T-cell (primary cell): Measurements from ENCODE around the gene TLE7. TPM values are rescaled to one million over a fixed set of nuclear protein-coding genes. Genes with fewer than 3 reads are reported as not detected.
A peak's percentile ranks its signal among the peaks of the same experiment; 100 is the strongest.

Source experiments
- ATAC-seq, 4 experiments: fragments of 200-7000 bp in 3 of 4; fragments of 150-1000 bp in 1 of 4; cut with Tn5 transposase; replicated peaks in 1 of 4; 1 replicate in 3 of 4; 2 replicates in 1 of 4; pipeline ENCODE4 v1.10.0; 2021; ENCODE audit warnings: moderate library complexity in 3 of 4, mild to moderate bottlenecking in 2 of 4, moderate number of reproducible peaks in 1 of 4
- CTCF ChIA-PET, 2 donors: fragments of 300-600 bp; sonication (Branson Sonifier 250); formaldehyde crosslinking; loops; one replicate each; lab custom pipeline; 2022; ENCODE audit warnings: antibody characterized with exemption in 2 of 2; lab: Charles Lee
- POLR2A ChIA-PET, 2 donors: fragments of 300-600 bp; sonication (Branson Sonifier 250); formaldehyde crosslinking; loops; one replicate each; lab custom pipeline; 2022; ENCODE audit warnings: antibody characterized with exemption in 2 of 2; lab: Charles Lee
- DNase-seq, 35 experiments: peaks; one replicate each; pipeline versions ENCODE4 v3.0.0 to v3.0.0-alpha.2; 2013 to 2023
- H3K27ac ChIP-seq: one replicate; pipeline ENCODE4 v1.5.1; 2013; ENCODE audit warnings: low read length
- H3K27me3 ChIP-seq, 2 experiments: replicated peaks in 1 of 2; 1 replicate in 1 of 2; 2 replicates in 1 of 2; pipeline versions ENCODE4 v1.6.1 to v1.7.0; 2013; ENCODE audit warnings: low read length in 1 of 2, mixed read lengths in 1 of 2; ENCODE audit not compliant: control insufficient read depth in 2 of 2, insufficient read depth in 2 of 2; ENCODE audit errors: extremely low read depth in 1 of 2
- H3K36me3 ChIP-seq, 2 donors: 1 replicate in 1 of 2; 2 replicates in 1 of 2; pipeline versions ENCODE4 v1.6.1 to v1.7.0; 2013; ENCODE audit warnings: low read length in 1 of 2; ENCODE audit not compliant: control insufficient read depth in 2 of 2, insufficient read depth in 1 of 2; ENCODE audit errors: extremely low read depth in 1 of 2
- H3K4me1 ChIP-seq, 2 experiments: 1 replicate in 1 of 2; 2 replicates in 1 of 2; pipeline versions ENCODE4 v1.6.1 to v1.7.0; 2013; ENCODE audit warnings: low read length in 2 of 2, mixed read lengths in 1 of 2; ENCODE audit not compliant: insufficient read depth in 2 of 2, control insufficient read depth in 1 of 2; ENCODE audit errors: extremely low read depth in 1 of 2
- H3K4me3 ChIP-seq, 2 donors: 1 replicate in 1 of 2; 2 replicates in 1 of 2; pipeline versions ENCODE4 v1.5.1 to v1.7.0; 2013; ENCODE audit warnings: mild to moderate bottlenecking in 2 of 2, low read length in 1 of 2, moderate library complexity in 1 of 2; ENCODE audit not compliant: control insufficient read depth in 1 of 2; ENCODE audit errors: extremely low read depth in 1 of 2
- H3K9me3 ChIP-seq: 2 replicates; pipeline ENCODE4 v1.7.0; 2013
- H3K27ac Mint-ChIP-seq, 2 donors: one replicate each; pipeline ENCODE4 v1.8.0; 2020 to 2021; ENCODE audit warnings: mild to moderate bottlenecking in 2 of 2, mixed read lengths in 2 of 2
- H3K27me3 Mint-ChIP-seq, 2 donors: one replicate each; pipeline ENCODE4 v1.8.0; 2021 to 2022; ENCODE audit warnings: mixed read lengths in 2 of 2
- H3K36me3 Mint-ChIP-seq: one replicate; pipeline ENCODE4 v1.8.0; 2021; ENCODE audit warnings: mixed read lengths
- H3K4me1 Mint-ChIP-seq, 3 donors: one replicate each; pipeline ENCODE4 v1.8.0; 2020 to 2022; ENCODE audit warnings: mixed read lengths in 3 of 3, mild to moderate bottlenecking in 1 of 3
- H3K4me3 Mint-ChIP-seq, 3 donors: one replicate each; pipeline ENCODE4 v1.8.0; 2020 to 2022; ENCODE audit warnings: mild to moderate bottlenecking in 3 of 3, mixed read lengths in 3 of 3, moderate library complexity in 3 of 3
- H3K9me3 Mint-ChIP-seq, 3 donors: one replicate each; pipeline ENCODE4 v1.8.0; 2020 to 2022; ENCODE audit warnings: mixed read lengths in 3 of 3
- WGBS: methylation state at CpG from one replicate; pipeline ENCODE4 v1.1.5; 2013; ENCODE audit warnings: missing lambda C conversion rate; ENCODE audit not compliant: insufficient coverage; 5-methylcytosine and 5-hydroxymethylcytosine counted together
- total RNA-seq, 35 experiments: library from RNA in 6 of 35; stranded (reverse) in 6 of 35; fragments of 120-200 nt in 1 of 35; gene quantifications; one replicate each; pipeline versions ENCODE4 v1.2.1 to v1.2.4 and lab custom pipeline; 2013 to 2026

TLE7 gene
- total RNA-seq, 5 donors from 2014 or later (not counting 1 experiment from before 2014, with no cell fraction given) = not detected

- Histone ChIP-seq H3K9me3 (no peaks in the 10 kb centered on the region), H3K4me3 (no peak overlapping the region), H3K27me3 (peaks cover 2 to 64% of the 10 kb centered on the region in 2 experiments), H3K27ac (no peak overlapping the region), H3K36me3 (no peaks in the 10 kb centered on the region), H3K4me1 (peaks cover 0 to 14% of the 10 kb centered on the region in 2 experiments)
- Mint-ChIP-seq H3K27ac (no peak overlapping the region), H3K9me3 (no peaks in the 10 kb centered on the region), H3K4me1 (peaks cover 0 to 7% (median 5%) of the 10 kb centered on the region in 3 donors), H3K36me3 (no peaks in the 10 kb centered on the region), H3K4me3 (peak overlapping the region in 2 of 3 donors; percentile 34 to 35), H3K27me3 (peaks cover 43 to 67% of the 10 kb centered on the region in 2 donors)
- POLR2A ChIA-PET = no interaction called here
- 6% methylated on average over 43 of the region's 48 CpGs for WGBS
- DNase-seq (peak in 20 of 35 experiments; percentile 7 to 79 (median 24)), ATAC-seq (peak in 2 of 4 experiments; percentile 37 to 67)
- CTCF ChIA-PET = interaction anchor here in 1 of 2 donors (0.6 kb wide), 1 partner anchor 12 kb away, joined by 3 read pairs; no protein-coding TSS in a partner anchor
These were observed 15.6 kb downstream of the TLE7 start for GRCh38 chr16:71426069-71426879.

GRCh38 chr16:71425746-71426068 lies 16.1 kb downstream of the TLE7 start:
- H3K4me3 Mint-ChIP-seq = no peak overlapping the region
- peaks cover 0 to 14% of the 10 kb centered on the region in 2 experiments for H3K4me1 ChIP-seq
- H3K27me3 ChIP-seq = peaks cover 2 to 61% of the 10 kb centered on the region in 2 experiments
- no peak overlapping the region for H3K27ac ChIP-seq
- no peaks in the 10 kb centered on the region for H3K36me3 Mint-ChIP-seq
- no peak for DNase-seq
- no peak overlapping the region for H3K27ac Mint-ChIP-seq
- peaks cover 0 to 7% (median 5%) of the 10 kb centered on the region in 3 donors for H3K4me1 Mint-ChIP-seq
- no peak overlapping the region for H3K4me3 ChIP-seq
- H3K9me3 ChIP-seq = no peaks in the 10 kb centered on the region
- H3K27me3 Mint-ChIP-seq = peaks cover 44 to 65% of the 10 kb centered on the region in 2 donors
- 13% methylated on average over 17 of the region's 18 CpGs for WGBS
- H3K9me3 Mint-ChIP-seq = no peaks in the 10 kb centered on the region
- H3K36me3 ChIP-seq = no peaks in the 10 kb centered on the region
- ATAC-seq = no peak
- CTCF ChIA-PET = no interaction called here
- POLR2A ChIA-PET = no interaction called here

DNA sequence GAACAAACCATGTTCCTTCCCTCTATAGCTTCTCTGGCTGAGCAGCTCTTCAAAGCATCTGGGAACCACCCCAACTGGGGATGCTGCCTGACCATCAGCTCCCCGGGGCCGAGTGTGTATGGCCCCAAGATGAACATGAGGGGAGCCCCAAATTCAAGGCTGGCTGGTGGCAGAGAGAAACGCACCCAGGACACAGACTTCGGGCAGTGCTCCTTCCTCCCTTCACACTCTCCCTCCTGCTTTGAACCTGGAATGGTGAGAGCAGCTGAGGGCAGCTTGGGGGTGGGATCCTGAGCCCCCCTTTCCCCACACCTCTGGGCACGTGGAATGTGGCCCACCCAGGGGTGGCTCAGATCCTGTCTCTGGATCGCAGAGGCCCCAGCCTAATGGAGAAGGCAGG lies 17.2 kb downstream of the TLE7 start:
- no peak for DNase-seq
- Mint-ChIP-seq H3K27me3 (peaks cover 40 to 62% of the 10 kb centered on the region in 2 donors), H3K4me1 (peaks cover 0 to 7% (median 5%) of the 10 kb centered on the region in 3 donors), H3K27ac (no peak overlapping the region), H3K4me3 (no peak overlapping the region), H3K9me3 (no peaks in the 10 kb centered on the region), H3K36me3 (no peaks in the 10 kb centered on the region)
- ATAC-seq = no peak
- peaks cover 0 to 14% of the 10 kb centered on the region in 2 experiments for H3K4me1 ChIP-seq
- no peak overlapping the region for H3K4me3 ChIP-seq
- CTCF ChIA-PET = no interaction called here
- WGBS = 40% methylated on average over 1 of the region's 6 CpGs
- no peak overlapping the region for H3K27ac ChIP-seq
- H3K9me3 ChIP-seq = no peaks in the 10 kb centered on the region
- POLR2A ChIA-PET = no interaction called here
- H3K36me3 ChIP-seq = no peaks in the 10 kb centered on the region
- H3K27me3 ChIP-seq = peaks cover 2 to 56% of the 10 kb centered on the region in 2 experiments

GRCh38 chr16:71423865-71424264 lies 18.0 kb downstream of the TLE7 start:
- no peaks in the 10 kb centered on the region for H3K9me3 Mint-ChIP-seq
- WGBS = 68% methylated on average over 6 of the region's 7 CpGs
- DNase-seq (no peak), ATAC-seq (no peak)
- peaks cover 36 to 57% of the 10 kb centered on the region in 2 donors for H3K27me3 Mint-ChIP-seq
- POLR2A ChIA-PET = no interaction called here
- Histone ChIP-seq H3K27ac (no peak overlapping the region), H3K4me3 (no peak overlapping the region), H3K4me1 (peaks cover 0 to 14% of the 10 kb centered on the region in 2 experiments), H3K9me3 (no peaks in the 10 kb centered on the region), H3K36me3 (no peaks in the 10 kb centered on the region), H3K27me3 (peaks cover 2 to 57% of the 10 kb centered on the region in 2 experiments)
- CTCF ChIA-PET = interaction anchor here in 1 of 2 donors (0.7 kb wide), 1 partner anchor 553 kb away, joined by 8 read pairs; no protein-coding TSS in a partner anchor
- H3K4me1 Mint-ChIP-seq = peaks cover 0 to 7% (median 5%) of the 10 kb centered on the region in 3 donors
- H3K27ac Mint-ChIP-seq = no peak overlapping the region
- H3K4me3 Mint-ChIP-seq = no peak overlapping the region
- no peaks in the 10 kb centered on the region for H3K36me3 Mint-ChIP-seq

DNA sequence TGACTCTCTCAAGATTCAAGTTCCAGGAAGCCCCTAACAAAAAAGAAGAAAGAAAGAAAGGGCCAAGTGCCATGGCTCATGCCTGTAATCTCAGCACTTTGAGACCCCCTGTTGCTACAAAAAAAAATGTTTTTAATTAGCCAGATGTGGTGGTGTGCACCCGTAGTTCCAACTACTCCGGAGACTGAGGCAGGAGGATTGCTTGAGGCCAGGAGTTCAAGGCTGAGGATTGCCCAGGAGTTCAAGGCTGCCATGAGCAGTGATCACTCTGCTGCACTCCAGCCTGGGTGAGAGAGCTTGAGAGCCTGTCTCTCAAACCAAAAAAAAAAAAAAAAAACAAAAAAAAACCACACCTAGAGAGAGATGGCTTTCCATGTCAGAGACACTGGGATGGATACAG lies 18.8 kb downstream of the TLE7 start:
- CTCF ChIA-PET = interaction anchor here in 1 of 2 donors (0.6 to 0.7 kb wide), 2 partner anchors 70 to 554 kb away, joined by 4 to 8 read pairs; no protein-coding TSS in a partner anchor
- H3K27ac ChIP-seq = no peak overlapping the region
- no peak overlapping the region for H3K4me3 Mint-ChIP-seq
- POLR2A ChIA-PET = interaction anchor here in 1 of 2 donors (0.6 kb wide), 1 partner anchor 1433 kb away, joined by 4 read pairs; no protein-coding TSS in a partner anchor
- ATAC-seq = no peak
- peaks cover 3 to 59% of the 10 kb centered on the region in 2 experiments for H3K27me3 ChIP-seq
- H3K36me3 ChIP-seq = no peaks in the 10 kb centered on the region
- no peaks in the 10 kb centered on the region for H3K9me3 ChIP-seq
- no peak for DNase-seq
- H3K36me3 Mint-ChIP-seq = no peaks in the 10 kb centered on the region
- H3K27me3 Mint-ChIP-seq = peaks cover 40 to 59% of the 10 kb centered on the region in 2 donors
- WGBS = 94% methylated on average over 2 of the region's 2 CpGs
- peaks cover 0 to 14% of the 10 kb centered on the region in 2 experiments for H3K4me1 ChIP-seq
- H3K9me3 Mint-ChIP-seq = no peaks in the 10 kb centered on the region
- peaks cover 0 to 7% (median 5%) of the 10 kb centered on the region in 3 donors for H3K4me1 Mint-ChIP-seq
- H3K4me3 ChIP-seq = no peak overlapping the region
- no peak overlapping the region for H3K27ac Mint-ChIP-seq

DNA sequence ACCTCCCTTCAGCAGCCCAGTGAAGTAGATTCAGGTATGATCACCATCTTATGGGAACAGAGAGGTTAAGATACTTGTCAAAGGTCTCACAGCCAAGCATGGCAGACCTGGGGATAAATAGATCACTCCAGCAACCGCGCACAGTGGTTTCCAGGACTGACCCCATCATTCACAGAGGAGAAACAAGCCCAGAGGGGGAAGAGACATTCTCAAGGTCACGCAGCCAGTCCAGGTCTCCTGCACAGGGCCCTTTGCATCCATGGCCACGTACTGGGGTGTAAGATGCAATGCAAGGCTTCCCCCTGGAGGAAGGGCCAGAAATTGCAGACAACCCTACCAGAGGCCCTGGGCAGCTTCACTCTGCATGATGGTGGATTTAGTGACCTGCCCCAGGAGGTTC lies 19.9 kb downstream of the TLE7 start:
- Histone ChIP-seq H3K4me3 (no peak overlapping the region), H3K27ac (no peak overlapping the region), H3K4me1 (peaks cover 0 to 13% of the 10 kb centered on the region in 2 experiments), H3K36me3 (no peaks in the 10 kb centered on the region), H3K9me3 (no peaks in the 10 kb centered on the region), H3K27me3 (peaks cover 4 to 57% of the 10 kb centered on the region in 2 experiments)
- Mint-ChIP-seq H3K4me3 (no peak overlapping the region), H3K27ac (no peak overlapping the region), H3K27me3 (peaks cover 40 to 56% of the 10 kb centered on the region in 2 donors), H3K9me3 (no peaks in the 10 kb centered on the region), H3K36me3 (no peaks in the 10 kb centered on the region), H3K4me1 (peaks cover 0 to 7% (median 2%) of the 10 kb centered on the region in 3 donors)
- POLR2A ChIA-PET = no interaction called here
- ATAC-seq (no peak), DNase-seq (peak in 6 of 35 experiments; percentile 9 to 47 (median 16))
- no CpG with 5 or more reads among the region's 4 CpGs for WGBS
- CTCF ChIA-PET = no interaction called here
